HG02852 (cell line): ENCODE results near the gene SLC2A5.
"Not testable (repeated sequence)": the region's sequence is repeated elsewhere in the genome, so short reads cannot be mapped to it uniquely, and the experiment has no call there.

Experiments used
- ATAC-seq: cut with Tn5 transposase; IDR thresholded peaks from one replicate; pipeline ENCODE4 v1.9.1; 2021; ENCODE audit warnings: mild to moderate bottlenecking, moderate library complexity; ENCODE audit not compliant: unreplicated experiment

SLC2A5 gene

DNA sequence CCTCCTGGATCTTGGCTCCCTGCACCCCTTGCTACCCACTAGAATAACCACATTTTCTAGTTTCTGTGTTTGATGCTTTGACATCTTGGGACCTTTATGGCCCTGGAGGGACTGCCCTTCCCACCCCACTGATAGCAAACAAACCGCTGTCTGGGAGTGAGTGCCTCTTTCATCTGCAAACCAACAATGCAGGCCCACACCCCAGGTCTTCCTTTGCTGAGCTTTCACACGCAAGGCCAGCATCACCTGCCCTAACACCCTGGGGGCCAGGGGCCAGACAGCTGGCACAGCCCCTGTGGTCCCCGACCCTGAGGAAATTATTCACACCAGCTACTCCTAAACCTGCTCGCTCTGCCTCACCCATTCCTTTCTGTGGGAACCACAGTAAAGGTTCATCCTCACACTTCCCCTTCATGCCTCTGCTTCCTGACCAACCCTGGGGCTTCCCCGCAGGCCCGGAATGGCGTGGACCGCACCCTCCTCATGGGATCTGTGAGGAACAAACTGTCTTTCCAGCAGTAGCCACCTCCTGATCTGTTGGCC lies 58.6 kb downstream of the SLC2A5 start:
- ATAC-seq, result no peak

- no peak for ATAC-seq
Observed at GRCh38 chr1:9009438-9010370, 59.7 kb downstream of the SLC2A5 start.

DNA sequence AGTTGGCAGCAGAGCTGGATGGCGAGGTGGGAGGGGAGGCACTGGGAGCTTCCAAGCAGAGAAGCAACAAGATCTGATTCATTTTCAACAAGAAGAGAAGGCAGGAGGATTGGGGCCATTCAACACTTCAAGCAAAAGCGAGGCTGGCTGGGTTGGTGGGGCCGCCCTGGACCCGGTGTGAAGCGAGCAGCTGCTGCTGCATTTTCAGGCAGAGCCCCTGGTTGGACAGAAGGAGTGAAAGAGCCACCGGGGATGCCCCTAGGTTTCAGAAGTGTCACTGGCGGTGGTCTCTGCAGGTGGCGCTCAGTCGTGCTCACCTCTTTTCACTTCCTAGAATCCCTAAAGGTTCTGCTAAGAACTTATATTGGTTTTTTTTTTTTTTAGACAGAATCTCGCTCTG lies 61.2 kb downstream of the SLC2A5 start:
- no peak for ATAC-seq

DNA sequence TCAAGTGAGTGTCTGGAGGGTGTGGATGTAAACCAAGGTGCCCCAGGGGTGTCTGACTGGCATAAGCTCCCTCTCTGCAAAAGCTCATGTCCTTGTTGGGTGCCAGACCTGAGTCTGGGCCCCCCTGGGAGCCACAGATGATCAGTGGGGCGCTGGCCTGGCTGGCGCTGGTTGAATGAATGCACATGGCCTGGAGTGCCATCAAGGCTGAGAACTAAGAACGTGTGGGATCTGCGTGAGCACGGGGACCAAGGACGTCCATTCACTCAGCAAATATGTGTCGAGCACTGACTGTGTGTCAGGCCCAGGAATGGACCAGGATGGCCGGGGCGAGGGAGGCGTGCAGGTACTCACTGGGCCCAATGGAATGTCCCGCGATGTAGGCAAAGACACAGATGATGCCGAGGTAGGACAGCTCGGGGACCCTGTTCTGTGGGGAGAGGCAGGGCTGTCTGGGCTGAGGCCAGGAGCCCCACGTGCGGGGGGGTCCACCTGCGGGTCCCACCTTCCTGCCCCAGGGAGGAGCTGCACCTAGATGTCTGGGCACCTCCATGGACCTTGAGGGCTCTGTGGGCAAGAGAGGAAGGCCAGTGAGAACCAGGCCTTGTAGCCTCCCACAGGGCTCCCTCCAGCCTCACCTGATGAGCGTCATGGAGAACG lies 62.3 kb downstream of the SLC2A5 start:
- no peak for ATAC-seq

GRCh38 chr1:9005395-9005708 lies 64.1 kb downstream of the SLC2A5 start:
- no peak for ATAC-seq

DNA sequence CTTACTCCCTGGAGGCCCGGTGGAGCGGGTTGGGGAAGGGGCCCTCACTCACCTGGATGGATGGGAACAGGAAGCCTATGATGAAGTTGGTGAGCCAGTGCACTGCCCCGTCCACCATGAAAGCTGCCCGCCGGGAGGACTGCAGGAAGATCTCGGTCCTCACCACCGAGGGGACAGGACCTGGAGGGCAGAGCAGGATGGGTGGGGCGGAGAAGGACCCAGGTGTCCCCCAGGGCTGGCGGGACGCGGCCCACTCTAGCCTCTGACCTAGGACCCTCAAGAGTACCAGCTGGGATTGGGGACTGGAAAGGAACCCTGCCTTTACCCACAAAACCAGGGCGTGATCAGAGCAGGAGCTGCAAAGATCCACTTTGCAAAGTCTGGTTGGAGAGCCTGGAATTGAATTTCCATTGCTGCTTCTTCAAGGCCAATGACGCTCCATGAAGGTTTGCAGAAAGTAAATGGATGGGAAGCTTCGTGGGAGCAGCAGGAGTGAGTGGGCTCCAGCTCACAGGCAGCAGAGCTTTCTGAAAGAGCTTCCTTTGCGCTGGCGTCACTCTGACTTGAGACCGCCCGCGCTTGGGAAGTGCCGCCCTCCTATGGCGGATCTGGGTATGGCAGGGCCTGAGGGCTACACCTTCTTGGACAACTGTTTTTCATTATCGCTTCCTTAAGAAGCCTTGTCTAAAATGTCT lies 64.6 kb downstream of the SLC2A5 start:
- ATAC-seq, result no peak

DNA sequence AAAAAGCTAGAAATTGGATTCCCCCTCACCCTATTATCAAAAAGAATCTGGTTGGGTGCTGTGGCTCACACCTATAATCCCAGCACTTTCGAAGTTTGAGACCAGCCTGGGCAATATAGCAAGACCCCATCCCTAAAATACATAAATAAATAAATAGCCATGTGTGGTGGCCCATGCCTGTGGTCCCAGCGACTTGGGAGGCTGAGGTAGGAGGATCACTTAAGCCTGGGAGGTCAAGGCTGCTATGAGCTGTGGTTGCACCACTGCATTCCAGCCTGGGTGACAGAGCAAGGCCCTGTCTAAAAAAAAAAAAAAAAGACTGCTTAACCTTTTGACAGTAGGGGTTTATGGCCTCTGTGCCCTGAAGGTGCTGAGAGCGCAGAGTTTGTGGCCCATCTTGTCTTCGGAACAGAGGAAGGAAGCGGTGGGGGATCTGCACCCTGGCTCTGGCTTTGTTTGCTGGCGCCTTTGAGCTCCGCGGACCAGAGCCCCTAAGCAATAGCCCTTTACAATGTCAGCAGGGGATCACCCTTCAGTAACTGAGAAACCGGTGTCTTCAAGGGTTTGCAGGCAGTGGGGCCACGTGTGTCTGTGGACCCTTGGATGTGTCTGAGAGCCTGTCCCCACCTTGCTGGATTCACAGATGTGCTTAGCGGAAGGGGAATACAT lies 65.3 kb downstream of the SLC2A5 start:
- no peak for ATAC-seq

DNA sequence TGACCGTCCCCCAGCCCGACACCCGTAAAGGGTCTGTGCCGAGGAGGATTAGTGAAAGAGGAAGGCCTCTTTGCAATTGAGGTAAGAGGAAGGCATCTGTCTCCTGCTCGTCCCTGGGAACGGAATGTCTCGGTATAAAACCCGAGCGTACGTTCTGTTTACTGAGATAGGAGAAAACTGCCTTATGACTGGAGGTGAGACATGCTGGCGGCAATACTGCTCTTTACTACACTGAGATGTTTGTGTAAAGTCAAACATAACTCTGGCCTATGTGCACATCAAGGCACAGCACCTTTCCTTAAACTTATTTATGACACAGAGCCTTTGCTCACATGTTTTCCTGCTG lies 67.2 kb downstream of the SLC2A5 start:
- ATAC-seq, result not testable (repeated sequence)

- ATAC-seq, result not testable (repeated sequence)
Observed at GRCh38 chr1:9001534-9002214, 67.8 kb downstream of the SLC2A5 start.

DNA sequence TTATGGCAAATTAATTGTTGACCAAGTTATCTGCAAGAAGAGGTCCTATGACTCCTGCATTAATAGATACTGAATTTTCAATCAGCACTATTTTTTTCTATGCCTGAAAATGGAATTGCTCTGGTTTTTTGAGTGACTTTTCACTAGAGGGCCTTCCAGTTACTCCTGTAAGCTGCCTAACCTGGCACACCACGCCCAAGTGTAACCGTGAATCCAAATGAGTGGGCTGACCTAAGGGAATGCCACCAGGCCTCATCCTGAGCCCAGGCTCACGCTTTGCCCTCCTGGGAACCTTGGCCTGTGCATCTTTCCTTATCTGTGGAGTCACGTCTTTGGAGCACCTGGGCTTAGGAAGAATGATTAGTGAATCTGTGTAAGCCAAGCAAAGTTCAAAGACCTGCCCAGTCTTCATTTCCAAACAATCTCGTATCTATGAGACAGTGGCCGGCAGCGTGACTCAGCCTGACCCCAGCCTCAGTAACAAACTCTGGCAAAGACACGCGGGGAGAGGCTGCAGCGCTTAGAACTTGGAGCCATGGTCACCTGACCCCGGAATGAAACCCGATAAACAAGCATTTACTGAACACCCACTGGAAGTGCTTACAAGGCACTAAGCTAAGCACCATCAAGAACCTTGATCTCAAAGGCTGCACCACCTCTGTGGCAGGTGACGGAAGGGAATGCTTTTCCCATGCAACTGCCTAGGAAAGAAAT lies 75.3 kb downstream of the SLC2A5 start:
- not testable (repeated sequence) for ATAC-seq

DNA sequence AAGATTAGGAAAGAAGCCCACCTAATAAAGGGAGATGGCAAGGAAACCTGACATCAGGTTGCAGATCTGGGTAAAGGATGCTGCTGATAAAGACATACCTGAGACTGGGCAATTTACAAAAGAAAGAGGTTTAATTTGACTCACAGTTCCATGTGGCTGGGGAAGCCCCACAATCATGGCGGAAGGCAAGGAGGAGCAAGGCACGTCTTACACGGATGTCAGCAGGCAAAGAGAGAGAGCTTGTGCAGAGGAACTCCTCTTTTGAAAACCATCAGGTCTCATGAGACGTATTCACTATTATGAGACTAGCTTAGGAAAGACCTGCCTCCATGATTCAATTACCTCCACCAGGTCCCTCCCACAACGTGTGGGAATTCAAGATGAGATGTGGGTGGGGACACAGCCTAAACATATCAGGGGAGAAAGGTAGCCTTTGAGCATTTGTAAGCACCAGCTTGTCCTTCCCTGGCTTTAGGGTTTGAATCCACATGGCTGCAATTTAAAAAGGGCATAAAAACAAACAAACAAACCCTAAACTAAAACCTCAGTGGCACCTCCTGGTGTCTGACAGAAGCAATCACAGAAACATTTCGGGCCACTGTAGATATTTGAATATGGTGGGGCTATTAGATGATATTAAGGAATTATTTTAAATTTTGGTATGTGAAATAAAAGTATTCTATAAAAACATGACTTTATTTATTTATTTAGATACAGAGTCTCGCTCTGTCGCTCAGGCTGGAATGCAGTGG lies 76.3 kb downstream of the SLC2A5 start:
- no peak for ATAC-seq

- no peak for ATAC-seq
Observed at GRCh38 chr1:8989821-8990220, 79.6 kb downstream of the SLC2A5 start.

DNA sequence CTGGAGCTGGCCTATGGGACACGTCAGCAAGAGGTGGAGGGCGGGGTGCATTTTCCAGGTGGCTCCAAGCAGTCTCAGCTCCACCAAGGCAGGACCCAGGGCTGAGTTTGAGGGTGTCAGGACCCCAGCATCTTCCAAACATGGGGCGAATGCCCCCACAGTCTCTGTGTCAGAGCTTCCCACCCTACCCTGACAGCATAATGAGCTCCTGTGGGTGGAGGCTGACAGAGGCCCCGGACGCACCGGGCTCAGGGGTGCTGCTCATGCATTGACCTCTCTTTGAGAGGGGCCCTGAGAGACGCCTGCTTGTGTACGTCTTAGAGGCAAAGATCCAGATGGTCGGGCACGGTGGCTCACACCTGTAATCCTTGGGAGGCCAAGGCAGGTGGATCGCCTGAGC lies 80.4 kb downstream of the SLC2A5 start:
- ATAC-seq, result no peak

- no peak for ATAC-seq
Observed at GRCh38 chr1:8988618-8988967, 80.8 kb downstream of the SLC2A5 start.

DNA sequence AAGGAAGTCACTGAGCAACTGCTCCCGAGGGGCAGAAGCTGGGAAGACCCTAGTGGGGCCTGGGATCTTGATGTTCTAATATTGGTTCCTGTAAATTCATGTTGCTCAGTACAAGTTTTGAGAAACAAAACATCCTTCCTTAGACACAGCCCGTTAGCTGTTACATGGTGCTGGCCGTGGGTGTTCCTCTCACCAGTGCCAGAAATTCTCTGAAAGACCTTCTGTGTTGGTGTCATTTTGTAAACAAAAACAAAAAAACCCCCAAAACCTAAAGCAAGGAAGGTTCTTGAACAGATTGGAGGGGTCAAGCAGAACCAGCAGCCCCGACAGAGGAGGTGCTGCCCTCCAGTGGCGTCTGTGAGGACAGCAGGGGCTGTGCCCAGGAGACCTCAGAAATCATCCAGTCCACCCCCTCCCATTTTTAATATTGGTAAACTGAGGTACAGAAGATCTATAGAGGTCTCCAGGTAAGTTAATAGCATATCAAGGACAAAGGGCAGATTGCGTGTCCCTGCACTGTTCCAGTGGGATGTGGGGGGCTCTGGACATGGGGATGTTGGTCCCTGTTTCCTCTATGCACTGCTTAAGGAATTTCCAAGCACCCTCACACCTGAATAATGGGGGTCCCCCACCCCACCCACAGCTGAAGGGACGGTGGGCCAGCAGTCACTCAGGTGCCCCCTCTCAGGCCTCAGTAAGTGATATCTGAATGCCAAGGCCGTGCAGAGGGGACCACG lies 81.4 kb downstream of the SLC2A5 start:
- no peak for ATAC-seq

GRCh38 chr1:8986814-8987190 lies 82.6 kb downstream of the SLC2A5 start:
- no peak for ATAC-seq

- no peak for ATAC-seq
Observed at GRCh38 chr1:8985915-8986813, 83.3 kb downstream of the SLC2A5 start.
